Measurements from ENCODE around the gene GOLPH3. TPM values are rescaled to one million over a fixed set of nuclear protein-coding genes. Genes with fewer than 3 reads are reported as not detected.

The GOLPH3 gene
- total and polyA plus RNA-seq, 2 of the 8 experiments (the other 6 are each of a cell fraction or from before 2014, with no cell fraction given): 53.7 to 93.6 TPM

DNA sequence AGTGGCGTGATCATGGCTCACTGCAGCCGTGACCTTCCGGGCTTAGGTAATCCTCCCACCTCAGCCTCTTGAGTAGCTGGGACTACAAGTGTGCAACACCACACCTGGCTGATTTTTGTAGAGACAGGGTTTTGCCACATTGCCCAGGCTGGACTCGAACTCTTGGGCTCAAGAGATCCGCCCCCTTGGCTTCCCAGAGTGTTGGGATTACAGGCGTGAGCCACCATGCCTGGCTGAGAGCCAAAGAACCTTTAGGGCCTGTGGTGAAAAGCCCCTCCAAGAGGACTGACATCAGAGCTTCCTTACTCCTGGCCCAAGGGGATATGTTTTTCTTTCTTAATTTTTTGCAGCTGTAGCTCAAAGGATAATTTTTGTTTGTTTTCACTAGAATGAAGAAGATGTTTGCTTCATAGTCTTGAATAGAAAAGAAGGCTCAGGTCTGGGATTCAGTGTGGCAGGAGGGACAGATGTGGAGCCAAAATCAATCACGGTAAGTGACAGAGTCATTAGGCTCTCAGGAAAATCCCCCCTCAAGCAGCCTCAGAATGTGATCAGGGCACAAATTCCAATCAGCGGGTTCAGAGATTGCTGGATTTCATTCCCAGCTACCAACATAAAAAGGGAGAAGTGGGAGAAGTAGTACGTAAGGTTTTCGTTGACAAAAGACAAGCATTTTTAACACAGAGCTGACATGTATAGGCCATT lies 77.1 kb downstream of the GOLPH3 start (continued):
- TF ChIP-seq CHD2 (IDR thresholded peaks at IDR 0.05; ENCODE audit: low read length): no peak

Data from H1 (cell line).